ENCODE data around the gene GPR160. TPM values are rescaled to one million over a fixed set of nuclear protein-coding genes. Genes with fewer than 3 reads are reported as not detected.

The GPR160 gene
- total and polyA plus RNA-seq, 9 of the 15 experiments (the other 6 are each of a cell fraction or from before 2014, with no cell fraction given) = 1.3 to 10.5 (median 8.3) TPM

DNA sequence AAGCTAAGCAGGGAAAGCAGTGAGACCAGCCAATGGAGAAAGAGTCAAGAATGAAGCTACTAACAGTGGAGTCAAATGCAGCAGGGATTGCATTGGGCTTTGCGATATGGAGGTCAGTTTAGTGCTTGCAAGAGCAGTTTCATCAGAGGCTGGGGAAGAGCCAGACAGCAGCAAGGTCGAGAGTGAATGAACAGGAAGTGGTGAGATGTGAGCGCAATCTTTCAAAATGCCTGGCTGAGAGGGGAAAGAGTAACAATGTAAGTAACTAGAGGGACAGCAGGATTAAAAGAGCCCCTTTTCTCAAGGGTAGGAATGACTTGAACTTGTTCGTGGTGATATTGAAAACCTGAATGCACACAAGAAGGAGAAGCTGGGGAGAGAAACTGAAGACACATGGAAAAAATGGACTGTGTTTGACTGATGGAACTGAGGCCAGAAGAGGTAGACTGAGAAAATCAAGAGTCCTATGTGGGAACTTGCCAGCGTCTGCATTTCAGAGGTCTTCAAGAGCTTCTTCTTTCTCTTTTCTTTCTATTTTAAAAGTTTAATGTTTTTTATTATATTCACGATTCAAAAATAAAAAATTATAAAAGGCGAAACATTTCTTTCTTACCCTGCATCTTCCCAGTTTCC lies 30.6 kb upstream of the GPR160 start (continued):
- TF ChIP-seq, protein P1, sequence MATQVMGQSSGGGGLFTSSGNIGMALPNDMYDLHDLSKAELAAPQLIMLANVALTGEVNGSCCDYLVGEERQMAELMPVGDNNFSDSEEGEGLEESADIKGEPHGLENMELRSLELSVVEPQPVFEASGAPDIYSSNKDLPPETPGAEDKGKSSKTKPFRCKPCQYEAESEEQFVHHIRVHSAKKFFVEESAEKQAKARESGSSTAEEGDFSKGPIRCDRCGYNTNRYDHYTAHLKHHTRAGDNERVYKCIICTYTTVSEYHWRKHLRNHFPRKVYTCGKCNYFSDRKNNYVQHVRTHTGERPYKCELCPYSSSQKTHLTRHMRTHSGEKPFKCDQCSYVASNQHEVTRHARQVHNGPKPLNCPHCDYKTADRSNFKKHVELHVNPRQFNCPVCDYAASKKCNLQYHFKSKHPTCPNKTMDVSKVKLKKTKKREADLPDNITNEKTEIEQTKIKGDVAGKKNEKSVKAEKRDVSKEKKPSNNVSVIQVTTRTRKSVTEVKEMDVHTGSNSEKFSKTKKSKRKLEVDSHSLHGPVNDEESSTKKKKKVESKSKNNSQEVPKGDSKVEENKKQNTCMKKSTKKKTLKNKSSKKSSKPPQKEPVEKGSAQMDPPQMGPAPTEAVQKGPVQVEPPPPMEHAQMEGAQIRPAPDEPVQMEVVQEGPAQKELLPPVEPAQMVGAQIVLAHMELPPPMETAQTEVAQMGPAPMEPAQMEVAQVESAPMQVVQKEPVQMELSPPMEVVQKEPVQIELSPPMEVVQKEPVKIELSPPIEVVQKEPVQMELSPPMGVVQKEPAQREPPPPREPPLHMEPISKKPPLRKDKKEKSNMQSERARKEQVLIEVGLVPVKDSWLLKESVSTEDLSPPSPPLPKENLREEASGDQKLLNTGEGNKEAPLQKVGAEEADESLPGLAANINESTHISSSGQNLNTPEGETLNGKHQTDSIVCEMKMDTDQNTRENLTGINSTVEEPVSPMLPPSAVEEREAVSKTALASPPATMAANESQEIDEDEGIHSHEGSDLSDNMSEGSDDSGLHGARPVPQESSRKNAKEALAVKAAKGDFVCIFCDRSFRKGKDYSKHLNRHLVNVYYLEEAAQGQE (IDR thresholded peaks at IDR 0.05; ENCODE audit: borderline replicate concordance) = no peak
- TF ChIP-seq, protein P1 (CRISPR knock-in tag; IDR thresholded peaks at IDR 0.05; ENCODE audit: low read depth) = no peak

All from K562 (cell line).